ENCODE measurements around the gene HECW1. TPM values are rescaled to one million over a fixed set of nuclear protein-coding genes. Genes with fewer than 3 reads are reported as not detected.

Gene HECW1
- total RNA-seq, 6 donors from 2014 or later, result 0.10 to 1.0 (median 0.76) TPM; not detected in 1

DNA sequence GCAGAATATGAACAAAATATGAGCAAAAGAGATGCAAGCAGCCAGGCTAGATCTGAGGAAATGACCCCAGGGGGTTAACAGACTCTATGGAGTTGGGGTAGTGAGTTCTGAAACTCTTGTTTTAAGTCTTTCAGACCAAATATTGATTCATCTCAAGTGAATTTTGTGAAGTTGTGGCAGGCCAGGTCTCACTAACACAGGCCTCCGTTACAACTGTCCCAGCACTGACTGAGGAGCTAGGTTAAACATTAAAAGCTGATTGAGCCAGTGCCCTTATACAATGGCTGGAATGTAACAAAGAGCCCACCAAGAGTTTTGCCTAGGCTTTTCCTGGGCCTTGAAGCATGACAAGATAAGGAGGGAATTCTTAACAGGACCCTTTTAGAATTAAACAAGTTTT lies 278.1 kb downstream of the HECW1 start:
- TF ChIP-seq POLR2A (IDR thresholded peaks at IDR 0.05), result no peak
- no peak for TF ChIP-seq EP300 (IDR thresholded peaks at IDR 0.05)
- no peak for TF ChIP-seq CTCF (IDR thresholded peaks at IDR 0.05)
- no peak for TF ChIP-seq POLR2AphosphoS5 (IDR thresholded peaks at IDR 0.05)
- H3K27me3 ChIP-seq, result no peaks in the 10 kb centered on the region
- H3K9me3 ChIP-seq, result no peaks in the 10 kb centered on the region
- DNase-seq (no peak), ATAC-seq (ENCODE audit: low FRiP score in 2 of 2) (no peak)
- no peak overlapping the region for H3K4me3 ChIP-seq
- no peak overlapping the region for H3K27ac ChIP-seq
- WGBS, 2 donors, result 79 to 100% methylated on average over 1 of the region's 1 CpG
- H3K4me1 ChIP-seq, result no peaks in the 10 kb centered on the region
- H3K36me3 ChIP-seq, result no peaks in the 10 kb centered on the region

- WGBS, 2 donors, result 26% methylated on average over 1 of the region's 1 CpG
- Histone ChIP-seq H3K4me1 (no peaks in the 10 kb centered on the region), H3K4me3 (no peak overlapping the region), H3K36me3 (no peaks in the 10 kb centered on the region), H3K9me3 (no peaks in the 10 kb centered on the region), H3K27ac (no peak overlapping the region), H3K27me3 (no peaks in the 10 kb centered on the region)
- DNase-seq, result no peak
- ATAC-seq (ENCODE audit: low FRiP score in 2 of 2), result no peak
- TF ChIP-seq CTCF (IDR thresholded peaks at IDR 0.05) (no peak), POLR2A (IDR thresholded peaks at IDR 0.05) (no peak), POLR2AphosphoS5 (IDR thresholded peaks at IDR 0.05) (no peak), EP300 (IDR thresholded peaks at IDR 0.05) (no peak)
Observed at GRCh38 chr7:43391518-43391917, 279.1 kb downstream of the HECW1 start.

GRCh38 chr7:43392638-43393330 lies 280.3 kb downstream of the HECW1 start:
- no peaks in the 10 kb centered on the region for H3K36me3 ChIP-seq
- no peaks in the 10 kb centered on the region for H3K9me3 ChIP-seq
- H3K4me3 ChIP-seq, result no peak overlapping the region
- H3K27ac ChIP-seq, result no peak overlapping the region
- no peak for ATAC-seq (ENCODE audit: low FRiP score in 2 of 2)
- 74 to 76% methylated on average over 2 of the region's 2 CpGs for whole genome bisulfite sequencing, 2 donors
- TF ChIP-seq POLR2AphosphoS5 (IDR thresholded peaks at IDR 0.05), result no peak
- no peak for TF ChIP-seq CTCF (IDR thresholded peaks at IDR 0.05)
- no peak for TF ChIP-seq EP300 (IDR thresholded peaks at IDR 0.05)
- TF ChIP-seq POLR2A (IDR thresholded peaks at IDR 0.05), result no peak
- no peak for DNase-seq
- no peaks in the 10 kb centered on the region for H3K27me3 ChIP-seq
- H3K4me1 ChIP-seq, result no peaks in the 10 kb centered on the region

DNA sequence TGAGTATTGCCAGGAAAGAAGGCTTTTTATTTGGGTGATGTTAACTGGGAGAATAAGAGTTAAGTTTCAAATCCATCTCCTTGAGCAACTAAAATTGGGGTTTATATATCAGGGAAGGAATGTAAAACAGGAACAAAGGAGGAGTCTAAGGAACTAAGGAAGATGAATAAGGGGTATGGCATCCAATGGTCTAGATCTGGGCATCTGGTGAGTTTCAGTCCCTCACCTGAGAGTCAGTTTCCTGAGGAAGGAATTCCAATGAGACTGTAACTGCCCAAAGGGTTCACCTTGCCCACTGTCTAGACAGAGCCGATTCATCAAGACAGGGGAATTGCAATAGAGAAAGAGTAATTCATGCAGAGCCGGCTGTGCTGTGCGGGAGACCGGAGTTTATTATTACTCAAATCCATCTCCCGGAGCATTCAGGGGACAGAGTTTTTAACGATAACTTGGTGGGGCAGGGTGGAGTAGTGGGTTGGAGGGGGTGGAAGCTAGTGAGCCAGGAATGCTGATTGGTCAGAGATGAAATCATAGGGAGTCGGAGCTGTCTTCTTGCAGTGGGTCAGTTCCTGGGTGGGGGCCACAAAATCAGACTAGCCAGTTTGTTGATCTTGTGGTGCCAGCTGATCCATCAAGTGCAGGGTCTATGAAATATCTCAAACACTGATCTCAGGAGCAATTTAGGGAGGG lies 282.1 kb downstream of the HECW1 start:
- no peaks in the 10 kb centered on the region for H3K4me1 ChIP-seq
- WGBS, 2 donors, result 86 to 87% methylated on average over 7 of the region's 7 CpGs

More for the DNA sequence above, 282.1 kb downstream of the HECW1 start:
- no peaks in the 10 kb centered on the region for H3K9me3 ChIP-seq
- TF ChIP-seq EP300 (IDR thresholded peaks at IDR 0.05) (no peak), POLR2AphosphoS5 (IDR thresholded peaks at IDR 0.05) (no peak), POLR2A (IDR thresholded peaks at IDR 0.05) (no peak), CTCF (IDR thresholded peaks at IDR 0.05) (no peak)
- no peaks in the 10 kb centered on the region for H3K36me3 ChIP-seq
- no peaks in the 10 kb centered on the region for H3K27me3 ChIP-seq
- DNase-seq (no peak), ATAC-seq (ENCODE audit: low FRiP score in 2 of 2) (no peak)
- no peak overlapping the region for H3K4me3 ChIP-seq
- H3K27ac ChIP-seq, result no peak overlapping the region

All from upper lobe of left lung (tissue), 6 donors.